Measurements from ENCODE around the gene OCA2. TPM values are rescaled to one million over a fixed set of nuclear protein-coding genes. Genes with fewer than 3 reads are reported as not detected.

OCA2 gene
- total RNA-seq, 1 donor from 2014 or later: 0.26 TPM

DNA sequence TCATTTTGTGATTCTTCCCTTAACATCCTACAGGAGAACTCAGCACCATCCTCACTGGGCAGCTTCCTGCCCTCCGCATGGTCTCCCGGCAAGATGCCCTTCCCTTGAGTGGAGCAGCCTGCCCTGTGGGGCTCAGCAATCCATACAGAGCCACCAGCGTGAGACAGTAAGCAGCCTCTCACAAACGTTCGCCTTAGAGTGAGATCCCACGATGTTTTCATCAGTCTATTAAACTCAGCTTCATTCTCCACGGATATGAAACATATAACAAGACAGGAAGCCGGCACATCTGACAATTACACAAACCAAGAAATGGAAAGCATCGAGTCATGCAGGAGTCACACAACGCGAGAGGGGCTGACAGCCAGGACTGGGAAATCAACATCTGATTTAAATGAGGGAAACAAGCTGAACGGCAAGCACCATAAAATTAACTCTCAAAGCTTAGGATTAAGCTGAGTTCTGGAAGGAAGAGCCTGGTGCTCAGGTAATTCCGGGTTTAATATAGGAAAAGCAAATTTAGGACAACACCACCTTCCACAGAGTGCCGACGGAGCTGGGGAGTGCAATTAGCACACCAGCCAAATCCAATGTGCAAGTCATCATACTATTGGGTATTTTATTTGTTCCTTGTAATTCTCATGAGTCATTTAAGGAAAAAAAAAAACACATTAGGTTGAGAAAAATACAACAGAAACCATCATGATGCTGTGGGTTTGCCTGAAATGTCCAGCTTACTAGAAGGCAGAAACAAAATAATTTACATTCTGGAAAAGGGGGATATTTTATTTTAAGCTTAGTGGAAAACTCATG lies 272.0 kb downstream of the OCA2 start:
- DNase-seq (ENCODE audit: low read depth) (peak; percentile 67), FAIRE-seq (no peak)
- no peak overlapping the region for H3K4me3 ChIP-seq (ENCODE audit: low read depth, low read length)
- TF ChIP-seq, protein P1, sequence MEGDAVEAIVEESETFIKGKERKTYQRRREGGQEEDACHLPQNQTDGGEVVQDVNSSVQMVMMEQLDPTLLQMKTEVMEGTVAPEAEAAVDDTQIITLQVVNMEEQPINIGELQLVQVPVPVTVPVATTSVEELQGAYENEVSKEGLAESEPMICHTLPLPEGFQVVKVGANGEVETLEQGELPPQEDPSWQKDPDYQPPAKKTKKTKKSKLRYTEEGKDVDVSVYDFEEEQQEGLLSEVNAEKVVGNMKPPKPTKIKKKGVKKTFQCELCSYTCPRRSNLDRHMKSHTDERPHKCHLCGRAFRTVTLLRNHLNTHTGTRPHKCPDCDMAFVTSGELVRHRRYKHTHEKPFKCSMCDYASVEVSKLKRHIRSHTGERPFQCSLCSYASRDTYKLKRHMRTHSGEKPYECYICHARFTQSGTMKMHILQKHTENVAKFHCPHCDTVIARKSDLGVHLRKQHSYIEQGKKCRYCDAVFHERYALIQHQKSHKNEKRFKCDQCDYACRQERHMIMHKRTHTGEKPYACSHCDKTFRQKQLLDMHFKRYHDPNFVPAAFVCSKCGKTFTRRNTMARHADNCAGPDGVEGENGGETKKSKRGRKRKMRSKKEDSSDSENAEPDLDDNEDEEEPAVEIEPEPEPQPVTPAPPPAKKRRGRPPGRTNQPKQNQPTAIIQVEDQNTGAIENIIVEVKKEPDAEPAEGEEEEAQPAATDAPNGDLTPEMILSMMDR (IDR thresholded peaks at IDR 0.05; ENCODE audit: insufficient read depth, low read length, severe bottlenecking): no peak
- no peaks in the 10 kb centered on the region for H3K27me3 ChIP-seq (ENCODE audit: control insufficient read depth, insufficient read depth, low read length)
- H3K36me3 ChIP-seq (ENCODE audit: control insufficient read depth, insufficient read depth, low read length): no peaks in the 10 kb centered on the region

DNA sequence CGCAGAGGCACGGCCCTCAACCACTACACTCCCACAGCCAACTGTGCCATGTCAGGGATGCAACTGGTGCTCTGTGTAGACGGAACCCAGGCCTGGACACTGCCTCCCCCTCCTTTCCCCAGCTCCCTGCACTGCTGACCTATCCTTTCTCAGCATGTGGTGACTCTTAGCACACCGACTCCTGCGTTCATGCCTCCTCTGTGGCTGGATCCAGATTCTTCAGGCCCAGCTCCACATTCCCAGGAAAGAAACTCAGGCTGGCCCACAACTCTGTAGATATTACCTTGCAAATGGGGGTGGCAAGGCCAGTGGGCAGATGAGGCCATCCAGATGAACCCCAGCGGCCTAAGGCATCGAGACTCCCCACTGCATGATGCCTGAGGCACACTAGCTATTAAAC lies 272.7 kb downstream of the OCA2 start:
- FAIRE-seq: peak; percentile 28
- Histone ChIP-seq H3K36me3 (ENCODE audit: control insufficient read depth, insufficient read depth, low read length) (no peaks in the 10 kb centered on the region), H3K27me3 (ENCODE audit: control insufficient read depth, insufficient read depth, low read length) (no peaks in the 10 kb centered on the region), H3K4me3 (ENCODE audit: low read depth, low read length) (no peak overlapping the region)
- TF ChIP-seq, protein P1 (IDR thresholded peaks at IDR 0.05; ENCODE audit: insufficient read depth, low read length, severe bottlenecking): no peak
- no peak for DNase-seq (ENCODE audit: low read depth)

DNA sequence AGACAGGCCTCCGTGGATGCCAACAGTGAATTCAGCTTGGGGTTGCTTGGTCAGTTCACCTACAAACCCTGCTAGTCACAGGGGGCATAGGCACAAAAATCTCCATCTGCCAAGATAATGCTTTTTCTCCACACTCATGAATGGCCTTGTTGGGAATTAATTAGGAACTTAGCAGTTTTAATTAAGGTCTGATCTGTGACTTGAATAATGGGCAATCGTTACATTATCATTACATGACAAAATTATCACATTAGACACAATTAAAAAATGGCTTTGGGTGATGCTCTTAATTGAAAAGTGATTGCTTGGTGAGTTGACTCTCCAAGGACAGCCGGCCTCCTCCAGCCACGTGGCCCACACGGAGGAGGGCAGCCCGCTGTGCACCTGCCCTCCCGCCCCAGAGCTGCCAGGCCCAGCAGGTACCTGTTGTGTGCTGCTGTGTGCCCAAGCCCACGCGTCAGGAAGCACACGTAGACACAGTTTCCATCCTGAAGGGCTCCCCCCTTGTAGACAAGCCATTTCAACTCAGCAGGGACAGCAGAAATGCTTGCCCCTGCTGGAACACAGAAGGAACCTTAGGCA lies 274.2 kb downstream of the OCA2 start:
- no peak for FAIRE-seq
- DNase-seq (ENCODE audit: low read depth): no peak
- Histone ChIP-seq H3K4me3 (ENCODE audit: low read depth, low read length) (no peak overlapping the region), H3K36me3 (ENCODE audit: control insufficient read depth, insufficient read depth, low read length) (no peaks in the 10 kb centered on the region), H3K27me3 (ENCODE audit: control insufficient read depth, insufficient read depth, low read length) (no peaks in the 10 kb centered on the region)
- TF ChIP-seq, protein P1 (IDR thresholded peaks at IDR 0.05; ENCODE audit: insufficient read depth, low read length, severe bottlenecking): no peak

DNA sequence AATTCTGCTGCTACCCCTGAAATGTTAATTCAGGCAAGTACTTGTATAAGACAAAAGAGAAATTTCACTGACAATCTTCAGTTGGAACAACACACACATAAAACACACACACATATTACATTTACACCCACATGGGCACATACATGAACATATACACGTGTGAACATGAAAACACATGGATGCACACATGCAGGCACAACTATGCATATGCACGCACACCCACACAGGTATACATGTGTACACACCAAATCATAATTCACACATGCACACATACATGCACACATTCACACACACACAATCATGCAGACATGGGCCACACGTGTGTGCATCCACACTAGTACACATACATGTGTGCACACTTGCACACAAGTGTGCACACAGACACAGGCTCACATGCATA lies 277.8 kb downstream of the OCA2 start:
- Histone ChIP-seq H3K36me3 (ENCODE audit: control insufficient read depth, insufficient read depth, low read length) (no peaks in the 10 kb centered on the region), H3K4me3 (ENCODE audit: low read depth, low read length) (no peak overlapping the region), H3K27me3 (ENCODE audit: control insufficient read depth, insufficient read depth, low read length) (no peaks in the 10 kb centered on the region)
- no peak for FAIRE-seq
- DNase-seq (ENCODE audit: low read depth): no peak
- TF ChIP-seq, protein P1 (IDR thresholded peaks at IDR 0.05; ENCODE audit: insufficient read depth, low read length, severe bottlenecking): no peak

DNA sequence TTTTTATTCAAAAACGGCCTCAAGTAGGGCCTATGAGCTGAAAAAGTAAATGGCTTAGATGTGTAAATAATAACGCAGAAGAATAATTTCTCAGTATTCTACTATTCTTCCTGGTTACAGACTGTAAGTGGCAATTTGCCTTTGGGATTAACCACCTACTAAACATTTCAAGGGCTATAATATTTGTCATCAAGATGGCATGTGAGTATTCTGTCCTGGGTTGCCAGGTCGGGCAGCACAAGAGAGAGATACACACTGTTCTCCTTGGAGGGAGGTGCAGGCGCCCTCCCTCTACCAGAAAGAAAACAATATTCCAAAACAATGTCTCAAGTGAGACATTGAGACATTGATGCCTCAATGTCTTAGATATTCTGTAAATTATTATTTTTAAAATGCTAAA lies 278.4 kb downstream of the OCA2 start:
- TF ChIP-seq, protein P1 (IDR thresholded peaks at IDR 0.05; ENCODE audit: insufficient read depth, low read length, severe bottlenecking): no peak

More for the DNA sequence above, 278.4 kb downstream of the OCA2 start:
- no peaks in the 10 kb centered on the region for H3K36me3 ChIP-seq (ENCODE audit: control insufficient read depth, insufficient read depth, low read length)
- no peak overlapping the region for H3K4me3 ChIP-seq (ENCODE audit: low read depth, low read length)
- DNase-seq (ENCODE audit: low read depth): no peak
- no peak for FAIRE-seq
- H3K27me3 ChIP-seq (ENCODE audit: control insufficient read depth, insufficient read depth, low read length): no peaks in the 10 kb centered on the region
